Measurements from ENCODE around the gene ZNF791.
"Not testable (repeated sequence)": the region's sequence is repeated elsewhere in the genome, so short reads cannot be mapped to it uniquely, and the experiment has no call there.

Gene ZNF791

GRCh38 chr19:12607631-12608030, 3.1 kb upstream of the ZNF791 start:
- no peak overlapping the region for H3K4me3 Mint-ChIP-seq
- peaks cover 11 to 12% of the 10 kb centered on the region in 2 donors for H3K4me1 Mint-ChIP-seq (ENCODE audit: low read depth in 2 of 2)
- no peaks in the 10 kb centered on the region for H3K9me3 Mint-ChIP-seq
- H3K27ac Mint-ChIP-seq, result no peak overlapping the region
- no peak for DNase-seq
- H3K36me3 Mint-ChIP-seq (ENCODE audit: insufficient read depth), result peaks cover 19% of the 10 kb centered on the region
- ATAC-seq (replicated peaks), result no peak
- H3K27me3 Mint-ChIP-seq, result no peaks in the 10 kb centered on the region

GRCh38 chr19:12611361-12611699, 610 bp downstream of the ZNF791 start:
- H3K4me1 Mint-ChIP-seq (ENCODE audit: low read depth in 2 of 2), result peaks cover 30 to 34% of the 10 kb centered on the region in 2 donors
- no peaks in the 10 kb centered on the region for H3K27me3 Mint-ChIP-seq
- peak overlapping the region; percentile 99 for H3K27ac Mint-ChIP-seq
- peaks cover 41% of the 10 kb centered on the region for H3K36me3 Mint-ChIP-seq (ENCODE audit: insufficient read depth)
- no peaks in the 10 kb centered on the region for H3K9me3 Mint-ChIP-seq
- DNase-seq, result no peak
- ATAC-seq (replicated peaks), result no peak
- peak overlapping the region; percentile 97 to 99 for H3K4me3 Mint-ChIP-seq

GRCh38 chr19:12617646-12618045, 6.9 kb downstream of the ZNF791 start:
- peaks cover 26 to 29% of the 10 kb centered on the region in 2 donors for H3K4me1 Mint-ChIP-seq (ENCODE audit: low read depth in 2 of 2)
- H3K9me3 Mint-ChIP-seq, result no peaks in the 10 kb centered on the region
- peak overlapping the region in 1 of 2 donors; percentile 73 for H3K27ac Mint-ChIP-seq
- ATAC-seq (replicated peaks) (no peak), DNase-seq (no peak)
- no peaks in the 10 kb centered on the region for H3K27me3 Mint-ChIP-seq
- H3K4me3 Mint-ChIP-seq, result no peak overlapping the region
- peaks cover 58% of the 10 kb centered on the region for H3K36me3 Mint-ChIP-seq (ENCODE audit: insufficient read depth)

- not testable (repeated sequence) for DNase-seq; H3K27me3 Mint-ChIP-seq; H3K4me3 Mint-ChIP-seq; H3K9me3 Mint-ChIP-seq; ATAC-seq (replicated peaks)
- Mint-ChIP-seq H3K27ac (peak overlapping the region in 1 of 2 donors; percentile 69), H3K36me3 (ENCODE audit: insufficient read depth) (peaks cover 67% of the 10 kb centered on the region), H3K4me1 (ENCODE audit: low read depth in 2 of 2) (peaks cover 7 to 15% of the 10 kb centered on the region in 2 donors)
These were observed 10.7 kb downstream of the ZNF791 start for GRCh38 chr19:12621253-12622024.

- H3K27me3 Mint-ChIP-seq, result no peaks in the 10 kb centered on the region
- no peaks in the 10 kb centered on the region for H3K9me3 Mint-ChIP-seq
- peak overlapping the region in 1 of 2 donors; percentile 26 for H3K27ac Mint-ChIP-seq
- H3K36me3 Mint-ChIP-seq (ENCODE audit: insufficient read depth), result peaks cover 74% of the 10 kb centered on the region
- DNase-seq (no peak), ATAC-seq (replicated peaks) (no peak)
- no peak overlapping the region for H3K4me3 Mint-ChIP-seq
- peaks cover 7 to 15% of the 10 kb centered on the region in 2 donors for H3K4me1 Mint-ChIP-seq (ENCODE audit: low read depth in 2 of 2)
These were observed 12.8 kb downstream of the ZNF791 start for GRCh38 chr19:12623361-12624031.

- Mint-ChIP-seq H3K4me3 (no peak overlapping the region), H3K9me3 (peaks cover 0 to 3% of the 10 kb centered on the region in 2 donors), H3K36me3 (ENCODE audit: insufficient read depth) (peaks cover 93% of the 10 kb centered on the region), H3K4me1 (ENCODE audit: low read depth in 2 of 2) (peaks cover 4 to 12% of the 10 kb centered on the region in 2 donors), H3K27me3 (no peaks in the 10 kb centered on the region), H3K27ac (peak overlapping the region in 1 of 2 donors; percentile 38)
- ATAC-seq (replicated peaks) (no peak), DNase-seq (no peak)
These were observed 16.2 kb downstream of the ZNF791 start for GRCh38 chr19:12626958-12627357.

GRCh38 chr19:12628040-12629022, 17.6 kb downstream of the ZNF791 start:
- Mint-ChIP-seq H3K27ac (peak overlapping the region; percentile 29 to 31), H3K36me3 (ENCODE audit: insufficient read depth) (peaks cover 93% of the 10 kb centered on the region), H3K9me3 (peaks cover 0 to 3% of the 10 kb centered on the region in 2 donors), H3K27me3 (no peaks in the 10 kb centered on the region), H3K4me1 (ENCODE audit: low read depth in 2 of 2) (peaks cover 0 to 6% of the 10 kb centered on the region in 2 donors), H3K4me3 (no peak overlapping the region)
- no peak for ATAC-seq (replicated peaks)
- no peak for DNase-seq

- Mint-ChIP-seq H3K27ac (peak overlapping the region in 1 of 2 donors; percentile 29), H3K4me1 (ENCODE audit: low read depth in 2 of 2) (peaks cover 0 to 3% of the 10 kb centered on the region in 2 donors), H3K36me3 (ENCODE audit: insufficient read depth) (peaks cover 87% of the 10 kb centered on the region), H3K4me3 (no peak overlapping the region), H3K9me3 (peaks cover 0 to 3% of the 10 kb centered on the region in 2 donors), H3K27me3 (no peaks in the 10 kb centered on the region)
- DNase-seq (no peak), ATAC-seq (replicated peaks) (no peak)
These were observed 18.5 kb downstream of the ZNF791 start for GRCh38 chr19:12629215-12629614.

- no peak for ATAC-seq (replicated peaks)
- no peak for DNase-seq
These were observed 25.9 kb downstream of the ZNF791 start for GRCh38 chr19:12636631-12637030.

GRCh38 chr19:12638611-12639182, 28.0 kb downstream of the ZNF791 start:
- H3K36me3 Mint-ChIP-seq (ENCODE audit: insufficient read depth), result peaks cover 14% of the 10 kb centered on the region
- no peak for ATAC-seq (replicated peaks)
- H3K27ac Mint-ChIP-seq, result no peak overlapping the region
- no peaks in the 10 kb centered on the region for H3K9me3 Mint-ChIP-seq
- DNase-seq, result no peak
- H3K27me3 Mint-ChIP-seq, result no peaks in the 10 kb centered on the region
- H3K4me1 Mint-ChIP-seq (ENCODE audit: low read depth in 2 of 2), result peaks cover 8 to 10% of the 10 kb centered on the region in 2 donors
- H3K4me3 Mint-ChIP-seq, result no peak overlapping the region

More at GRCh38 chr19:12636631-12637030, 25.9 kb downstream of the ZNF791 start:
- H3K27me3 Mint-ChIP-seq, result no peaks in the 10 kb centered on the region
- no peak overlapping the region for H3K4me3 Mint-ChIP-seq
- H3K27ac Mint-ChIP-seq, result peak overlapping the region in 1 of 2 donors; percentile 67
- peaks cover 32% of the 10 kb centered on the region for H3K36me3 Mint-ChIP-seq (ENCODE audit: insufficient read depth)
- no peaks in the 10 kb centered on the region for H3K9me3 Mint-ChIP-seq
- H3K4me1 Mint-ChIP-seq (ENCODE audit: low read depth in 2 of 2), result peaks cover 8 to 10% of the 10 kb centered on the region in 2 donors

- no peaks in the 10 kb centered on the region for H3K9me3 Mint-ChIP-seq
- ATAC-seq (replicated peaks), result peak; percentile 94
- peak; percentile 76 to 78 (median 77) for DNase-seq
- H3K27ac Mint-ChIP-seq, result peak overlapping the region; percentile 75 to 85
- H3K36me3 Mint-ChIP-seq (ENCODE audit: insufficient read depth), result peaks cover 10% of the 10 kb centered on the region
- peaks cover 8 to 9% of the 10 kb centered on the region in 2 donors for H3K4me1 Mint-ChIP-seq (ENCODE audit: low read depth in 2 of 2)
- H3K4me3 Mint-ChIP-seq, result peak overlapping the region; percentile 70 to 79
- H3K27me3 Mint-ChIP-seq, result no peaks in the 10 kb centered on the region
These were observed 29.3 kb downstream of the ZNF791 start for GRCh38 chr19:12639901-12640613.

GRCh38 chr19:12641456-12641855, 30.7 kb downstream of the ZNF791 start:
- no peak for ATAC-seq (replicated peaks)
- no peaks in the 10 kb centered on the region for H3K9me3 Mint-ChIP-seq
- no peaks in the 10 kb centered on the region for H3K27me3 Mint-ChIP-seq
- no peak overlapping the region for H3K27ac Mint-ChIP-seq
- peaks cover 5% of the 10 kb centered on the region for H3K36me3 Mint-ChIP-seq (ENCODE audit: insufficient read depth)
- no peak overlapping the region for H3K4me3 Mint-ChIP-seq
- DNase-seq, result no peak
- peaks cover 6 to 8% of the 10 kb centered on the region in 2 donors for H3K4me1 Mint-ChIP-seq (ENCODE audit: low read depth in 2 of 2)
